Endothelial cell of hepatic sinusoid (primary cell): Measurements from ENCODE around the gene CERS6.

Experiments used
- in situ Hi-C: cut with HindIII; loops from 2 replicates; pipeline ENCODE4 v1.10.0; 2017; ENCODE audit warnings: low sequenced_read_pairs

The CERS6 gene

GRCh38 chr2:168717790-168718502, 261.9 kb downstream of the CERS6 start:
- in situ Hi-C loops, result no loop called here

- in situ Hi-C loops, result no loop called here
Observed at GRCh38 chr2:168718622-168719021, 262.6 kb downstream of the CERS6 start.

GRCh38 chr2:168719446-168719845, 263.4 kb downstream of the CERS6 start:
- in situ Hi-C loops, result no loop called here

- in situ Hi-C loops, result no loop called here
Observed at GRCh38 chr2:168722592-168722991, 266.5 kb downstream of the CERS6 start.

DNA sequence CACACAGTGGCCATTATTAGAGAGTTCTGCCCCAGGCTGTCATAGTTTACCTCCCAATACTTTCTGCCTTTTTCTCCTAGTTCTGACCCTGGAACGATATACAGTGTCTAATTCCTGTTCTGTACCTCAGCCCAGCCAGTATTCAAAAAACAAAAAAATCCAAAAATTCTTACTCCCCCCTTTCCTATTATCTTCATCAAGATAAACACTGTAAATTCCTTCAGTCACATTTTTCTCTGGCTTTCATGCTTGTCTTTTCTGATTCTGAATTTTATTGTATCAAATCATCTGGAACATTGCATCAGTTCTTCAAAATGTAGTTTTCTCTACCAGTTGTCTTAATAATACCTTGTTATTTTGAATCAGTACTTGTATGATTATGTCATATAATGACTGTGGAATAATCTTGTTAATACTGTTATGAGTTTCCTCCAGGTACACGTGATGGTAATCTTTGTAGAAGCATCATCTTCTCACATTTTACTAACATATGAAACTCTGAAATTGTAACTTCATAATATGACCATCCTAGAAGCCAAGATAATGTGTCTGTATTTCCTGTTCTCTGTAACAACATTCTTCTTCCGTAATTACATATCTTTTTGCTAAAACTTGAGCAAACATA, 267.3 kb downstream of the CERS6 start:
- in situ Hi-C loops, result no loop called here

DNA sequence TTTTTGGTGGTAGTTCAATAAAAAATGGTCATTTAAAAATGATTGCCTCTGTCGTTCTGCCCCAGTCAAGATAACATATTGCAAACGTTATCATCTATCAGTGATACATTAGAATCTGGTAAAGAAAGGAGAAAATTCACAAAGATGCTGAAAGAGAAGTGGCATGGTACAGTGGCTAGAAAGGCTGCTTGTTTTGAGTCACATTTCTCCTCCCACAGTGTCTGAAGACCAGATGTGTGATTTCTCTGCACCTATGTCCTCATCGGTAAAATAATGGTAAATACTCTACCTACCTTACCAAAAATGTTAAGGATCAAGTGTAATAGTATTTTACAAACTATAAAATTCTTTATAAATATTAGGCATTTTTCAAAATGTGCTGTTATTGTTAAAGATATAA, 270.3 kb downstream of the CERS6 start:
- in situ Hi-C loops, result no loop called here

- in situ Hi-C loops, result no loop called here
Observed at GRCh38 chr2:168727904-168728470, 271.9 kb downstream of the CERS6 start.

GRCh38 chr2:168729455-168729854, 273.4 kb downstream of the CERS6 start:
- in situ Hi-C loops, result no loop called here

DNA sequence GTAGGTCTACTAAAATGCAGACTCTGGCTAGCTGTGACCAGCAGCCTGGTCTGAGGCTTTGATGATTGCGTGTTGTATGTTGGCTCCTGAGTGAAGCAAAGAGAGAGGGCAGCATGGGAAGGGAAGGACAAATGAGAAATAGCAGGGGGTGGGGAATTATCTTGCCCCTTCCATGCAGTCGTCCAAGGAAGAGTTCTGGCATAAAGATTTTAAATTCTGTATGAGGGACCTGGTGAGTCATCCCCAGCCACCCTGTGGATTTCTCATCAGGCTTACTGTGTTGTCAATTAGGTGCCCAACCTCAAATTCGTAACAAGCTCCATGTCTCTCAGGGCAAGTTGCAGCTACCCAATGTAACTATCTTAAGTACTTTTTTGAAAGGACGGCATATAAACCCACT, 274.3 kb downstream of the CERS6 start:
- in situ Hi-C loops, result no loop called here

GRCh38 chr2:168731002-168731401, 274.9 kb downstream of the CERS6 start:
- in situ Hi-C loops, result no loop called here

DNA sequence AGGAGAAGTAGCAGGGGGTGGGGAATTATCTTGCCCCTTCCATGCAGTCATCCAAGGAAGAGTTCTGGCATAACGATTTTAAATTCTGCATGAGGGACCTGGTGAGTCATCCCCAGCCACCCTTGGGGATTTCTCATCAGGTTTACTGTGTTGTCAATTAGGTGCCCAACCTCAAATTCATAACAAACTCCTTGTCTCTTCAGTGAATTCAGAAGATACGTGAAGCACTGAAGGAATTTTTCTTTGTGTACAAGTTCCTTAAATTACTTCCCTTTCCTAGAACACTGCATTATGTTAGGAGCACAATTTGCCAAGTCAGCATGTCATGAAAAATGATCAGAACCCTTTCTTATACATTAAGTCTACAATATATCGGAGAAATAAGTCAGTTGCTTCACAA, 275.5 kb downstream of the CERS6 start:
- in situ Hi-C loops, result no loop called here

DNA sequence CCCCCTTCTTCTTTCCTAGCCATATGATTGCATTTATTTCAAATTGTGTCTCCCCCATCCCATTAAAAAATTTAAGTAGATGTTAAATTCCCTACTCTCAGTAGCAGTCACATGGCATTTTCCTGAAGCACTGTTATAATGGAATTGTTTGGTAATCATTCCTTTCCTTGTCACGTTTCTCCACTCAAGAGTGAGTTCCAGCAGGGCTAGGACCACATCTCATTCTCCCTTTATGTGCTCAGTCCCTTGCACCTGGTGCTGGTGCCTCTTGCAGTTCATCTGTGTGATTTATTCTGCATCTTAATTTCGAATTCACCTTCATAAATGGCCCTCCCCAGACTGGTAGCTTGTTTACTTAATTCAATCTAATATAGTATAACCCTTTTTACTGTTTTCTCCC, 276.0 kb downstream of the CERS6 start:
- in situ Hi-C loops, result no loop called here

GRCh38 chr2:168732506-168732905, 276.4 kb downstream of the CERS6 start:
- in situ Hi-C loops, result no loop called here

GRCh38 chr2:168734199-168734760, 278.2 kb downstream of the CERS6 start:
- in situ Hi-C loops, result no loop called here

- in situ Hi-C loops, result no loop called here
Observed at GRCh38 chr2:168736649-168737445, 280.8 kb downstream of the CERS6 start.

DNA sequence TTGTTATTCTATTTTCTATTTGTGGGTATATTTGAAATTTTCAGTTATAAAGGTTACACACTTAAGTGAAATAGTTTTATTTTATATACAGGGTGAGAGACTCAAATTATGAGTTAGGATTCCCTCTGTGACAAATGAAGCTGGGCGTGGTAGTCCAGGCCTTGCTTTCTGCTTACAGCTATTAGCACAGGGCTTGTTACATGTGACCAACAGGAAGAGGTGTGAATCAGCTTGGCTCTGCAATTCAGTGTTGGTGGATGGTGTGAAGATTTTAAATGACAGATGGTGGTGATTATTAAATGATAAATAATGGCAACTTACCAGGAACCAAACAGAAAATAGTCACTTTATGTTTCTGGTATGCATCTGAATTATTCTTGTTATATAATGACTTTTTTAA, 282.0 kb downstream of the CERS6 start:
- in situ Hi-C loops, result no loop called here

DNA sequence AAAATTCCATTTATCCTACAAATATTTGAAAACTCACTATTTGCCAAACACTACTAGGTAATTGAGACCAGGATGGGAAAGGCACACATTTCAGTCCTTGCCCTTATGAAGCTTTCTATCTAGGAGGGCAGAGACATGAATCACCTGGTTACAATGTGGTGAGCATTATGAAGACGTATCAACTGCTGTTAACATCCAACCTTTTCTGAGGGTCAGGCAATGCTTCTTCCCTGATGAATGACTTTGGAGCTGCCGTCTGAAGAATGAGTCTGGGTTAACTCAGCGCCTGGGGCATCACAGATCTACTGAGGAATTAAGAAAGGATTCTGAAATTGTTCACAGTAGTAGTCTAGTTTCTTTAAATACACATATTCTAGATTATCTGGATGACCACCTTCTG, 284.3 kb downstream of the CERS6 start:
- in situ Hi-C loops, result no loop called here

GRCh38 chr2:168740788-168741187, 284.7 kb downstream of the CERS6 start:
- in situ Hi-C loops, result no loop called here

DNA sequence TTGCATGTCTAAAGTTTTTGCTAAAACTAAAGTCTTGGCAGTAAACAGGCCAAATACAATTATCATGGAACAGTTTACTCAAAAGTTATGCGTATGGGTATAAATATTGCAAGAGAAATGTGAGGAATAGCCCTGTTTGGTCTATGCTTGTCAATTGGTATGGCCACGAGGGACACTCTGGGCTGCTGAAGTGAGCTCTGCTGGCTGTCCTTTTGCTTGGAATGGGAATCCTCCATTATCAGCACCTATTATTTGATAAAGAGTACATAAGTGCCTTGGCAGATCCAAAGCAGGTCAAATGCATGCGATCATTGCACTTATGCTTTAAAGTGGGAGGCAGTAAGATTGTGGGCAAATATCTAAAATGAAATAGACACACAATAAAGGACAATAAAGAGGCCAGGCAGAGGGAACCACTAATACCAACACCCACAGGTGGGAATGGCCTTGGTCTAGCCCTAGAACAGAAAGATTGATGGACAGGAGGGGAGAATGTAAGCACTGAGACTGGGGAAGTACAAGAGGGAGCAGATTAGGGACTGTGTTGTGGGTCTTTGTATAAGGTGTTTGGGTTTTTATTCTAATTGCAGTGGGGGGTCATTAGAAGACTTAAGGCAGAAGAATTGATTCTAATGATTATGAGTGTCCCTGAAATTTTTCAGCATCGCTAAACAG, 286.3 kb downstream of the CERS6 start:
- in situ Hi-C loops, result no loop called here

DNA sequence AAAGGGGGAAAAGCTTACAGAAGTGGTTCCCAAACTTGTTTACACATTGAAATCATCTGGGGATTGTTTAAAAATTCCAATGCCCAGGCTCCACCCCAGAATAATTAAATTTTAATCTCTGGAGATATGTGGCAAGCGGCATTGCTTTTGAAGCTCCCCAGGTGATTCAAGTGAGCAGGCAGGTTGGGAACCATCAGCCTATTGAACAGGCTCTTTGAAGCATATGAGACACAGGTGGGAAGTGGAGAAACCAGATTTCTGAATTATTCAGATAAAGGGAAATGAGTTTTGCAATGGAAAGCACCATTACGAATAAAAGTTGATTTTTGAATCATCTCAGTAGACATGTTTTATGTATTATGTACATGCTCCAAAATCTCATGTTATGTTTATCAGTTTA, 288.8 kb downstream of the CERS6 start:
- in situ Hi-C loops, result no loop called here

DNA sequence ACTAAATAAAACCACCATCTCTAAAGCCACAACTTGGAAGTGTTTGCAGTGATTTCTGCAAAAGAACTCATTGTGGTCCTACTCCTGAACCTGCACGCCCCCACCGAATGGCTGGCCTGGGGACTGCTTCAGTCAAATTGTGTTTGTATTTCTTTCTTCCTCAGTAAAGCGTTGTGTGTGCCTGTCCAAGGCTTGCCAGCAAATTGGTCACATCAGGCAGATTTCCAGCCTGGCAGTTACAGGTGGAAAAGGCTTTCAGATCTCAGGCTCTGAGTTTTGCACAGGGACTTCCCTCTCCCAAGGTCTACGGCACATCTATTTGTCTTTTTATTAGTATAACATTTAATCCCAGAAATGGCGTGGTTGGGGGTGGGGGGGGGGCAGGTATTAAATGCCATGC, 292.4 kb downstream of the CERS6 start:
- in situ Hi-C loops, result no loop called here
